Stimulated activated CD4-positive, alpha-beta T cell treated with anti-CD3 and anti-CD28 coated beads, Interleukin-1b, Interleukin-23, amount 100 ng/mL, for 1 hour (primary cell): Measurements from ENCODE around the gene UCN2.

ENCODE experiments used
- DNase-seq, 2 donors: peaks; one replicate each; pipeline ENCODE4 v3.0.0-alpha.2; 2020; ENCODE audit warnings: low read depth in 2 of 2

Gene UCN2, protein sequence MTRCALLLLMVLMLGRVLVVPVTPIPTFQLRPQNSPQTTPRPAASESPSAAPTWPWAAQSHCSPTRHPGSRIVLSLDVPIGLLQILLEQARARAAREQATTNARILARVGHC

DNA sequence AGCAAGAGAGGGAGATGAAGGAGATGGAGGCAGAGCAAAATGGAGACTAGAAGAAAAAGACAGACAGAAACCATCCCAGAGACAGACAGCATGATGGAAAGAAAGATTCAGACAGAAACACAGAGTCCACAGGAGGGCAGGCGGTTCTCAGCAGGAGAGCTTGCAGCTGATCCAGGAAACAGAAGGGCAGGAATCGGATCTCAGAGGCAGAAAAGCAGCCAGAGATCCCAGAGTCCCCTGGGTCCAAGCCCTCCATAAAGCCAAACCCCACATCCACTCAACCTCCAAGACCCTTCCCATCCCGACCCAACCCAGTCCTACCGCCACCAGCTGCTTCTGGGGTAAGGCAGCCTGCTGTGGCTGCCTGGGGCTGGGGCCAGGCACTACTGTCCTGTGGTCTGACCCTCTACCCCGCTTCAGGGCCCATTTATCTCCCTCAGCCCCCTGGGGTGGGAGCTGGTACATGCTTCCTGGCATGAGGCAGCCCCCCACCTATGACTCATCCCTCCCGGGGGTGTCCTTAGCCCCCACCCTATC is at the start of gene UCN2:
Gene UCN2 (minus strand): TSS at position 400 of the 537 bp plus-strand sequence. CDS start 657 bp downstream, outside the sequence.
- no peak for DNase-seq

DNA sequence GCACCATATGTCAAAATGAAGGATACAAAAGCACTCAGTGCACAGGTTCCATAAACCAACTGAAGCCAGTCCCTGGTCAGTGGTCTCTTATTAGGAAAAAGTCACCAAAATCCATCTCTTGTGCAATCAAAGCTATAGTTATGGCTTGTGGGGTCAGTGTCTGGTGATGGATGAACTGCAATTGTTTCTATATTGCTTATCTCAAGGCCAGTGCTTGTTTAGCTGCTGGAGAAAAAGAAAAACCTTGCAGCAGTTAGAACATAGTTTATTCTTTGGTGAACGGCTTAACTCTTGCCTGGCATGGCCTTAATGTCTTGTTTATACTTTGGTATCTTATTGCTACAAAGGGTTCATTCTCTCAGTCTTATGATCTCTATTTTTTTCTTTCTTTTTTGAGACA is 48.7 kb upstream of the UCN2 start:
- no peak for DNase-seq

DNA sequence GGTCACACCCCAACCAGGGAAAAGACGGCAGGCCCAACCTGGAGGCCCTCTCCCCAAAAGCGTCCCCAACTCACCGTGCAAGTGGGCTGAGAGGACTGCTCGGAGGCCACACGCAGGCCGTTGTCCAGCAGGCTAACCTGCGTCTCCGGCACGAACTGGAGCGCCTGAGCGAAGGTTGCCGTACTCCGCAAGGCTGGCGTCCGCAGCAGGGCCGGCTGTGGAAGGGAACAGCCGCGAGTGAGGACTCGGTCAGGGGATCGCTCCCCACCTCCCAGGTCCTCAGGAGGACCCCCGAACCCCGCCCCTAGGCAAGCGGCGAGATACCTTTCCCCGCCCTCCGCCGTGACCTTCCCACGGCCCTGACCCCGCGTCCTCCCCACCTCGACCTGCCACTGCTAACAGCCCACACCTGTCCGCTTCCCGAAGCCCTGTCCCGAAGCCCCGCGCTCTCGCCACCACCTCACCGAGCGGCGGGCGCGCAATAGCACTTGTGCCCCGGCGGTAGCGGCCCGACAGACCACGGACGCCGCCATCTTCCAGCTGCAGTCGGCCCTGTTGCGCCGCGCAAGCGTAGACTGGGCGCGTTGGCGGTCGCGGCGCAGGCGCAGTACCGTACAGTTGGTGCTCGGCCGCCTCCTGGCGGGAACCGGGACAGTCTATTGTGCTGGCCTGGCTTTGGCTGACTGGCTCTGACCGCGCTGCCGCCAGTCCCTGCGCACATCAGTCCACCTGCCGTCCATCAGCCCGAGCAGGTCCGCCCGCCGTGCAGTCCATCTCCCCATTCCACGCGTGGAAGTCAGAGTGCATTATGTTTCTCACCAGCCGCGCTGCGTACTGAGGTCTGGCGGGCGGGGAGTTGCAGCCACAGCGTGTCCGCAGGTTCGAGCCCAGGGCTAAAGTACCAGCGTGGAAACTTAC is 45.8 kb upstream of the UCN2 start, which contains the start of gene UQCRC1:
Gene UQCRC1 (minus strand): TSS at position 559 of the 918 bp plus-strand sequence. CDS start 26 bp downstream, at position 533.
- DNase-seq: peak; percentile 80 to 82

DNA sequence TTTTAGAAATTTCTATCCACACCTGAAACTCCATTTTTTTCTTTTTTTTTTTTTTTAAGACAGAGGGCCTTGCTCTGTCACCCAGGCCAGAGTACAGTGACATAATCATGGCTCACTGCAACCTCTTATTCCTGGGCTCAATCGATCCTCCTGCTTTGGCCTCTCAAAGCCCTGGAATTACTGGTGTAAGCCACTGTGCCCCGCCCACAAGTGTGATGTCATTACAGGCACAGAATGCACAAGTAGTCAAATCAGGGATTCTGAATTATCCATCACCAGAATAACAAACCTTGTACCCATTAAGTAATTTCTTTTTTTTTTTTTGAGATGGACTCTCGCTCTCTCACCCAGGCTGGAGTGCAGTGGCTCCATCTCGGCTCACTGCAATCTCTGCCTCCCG is 43.9 kb upstream of the UCN2 start:
- no peak for DNase-seq

DNA sequence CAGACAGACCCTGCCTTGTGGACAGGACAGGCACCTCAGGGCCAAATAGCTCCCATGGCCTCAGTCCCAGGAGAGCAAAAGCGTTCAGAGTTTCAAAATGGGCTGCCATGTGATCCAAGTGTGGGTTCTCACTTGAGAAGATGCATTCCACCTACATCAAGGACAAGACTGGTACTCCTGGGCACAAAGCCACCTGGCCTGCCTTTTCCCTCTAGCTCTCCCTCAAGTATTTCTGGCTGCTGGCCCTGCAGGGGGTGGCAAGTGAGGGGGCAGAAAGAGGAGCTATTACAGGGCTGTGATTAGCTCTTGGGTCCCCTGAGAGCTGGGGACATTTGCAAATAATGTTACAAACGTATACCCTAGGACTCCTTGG is 38.0 kb upstream of the UCN2 start:
- no peak for DNase-seq

DNA sequence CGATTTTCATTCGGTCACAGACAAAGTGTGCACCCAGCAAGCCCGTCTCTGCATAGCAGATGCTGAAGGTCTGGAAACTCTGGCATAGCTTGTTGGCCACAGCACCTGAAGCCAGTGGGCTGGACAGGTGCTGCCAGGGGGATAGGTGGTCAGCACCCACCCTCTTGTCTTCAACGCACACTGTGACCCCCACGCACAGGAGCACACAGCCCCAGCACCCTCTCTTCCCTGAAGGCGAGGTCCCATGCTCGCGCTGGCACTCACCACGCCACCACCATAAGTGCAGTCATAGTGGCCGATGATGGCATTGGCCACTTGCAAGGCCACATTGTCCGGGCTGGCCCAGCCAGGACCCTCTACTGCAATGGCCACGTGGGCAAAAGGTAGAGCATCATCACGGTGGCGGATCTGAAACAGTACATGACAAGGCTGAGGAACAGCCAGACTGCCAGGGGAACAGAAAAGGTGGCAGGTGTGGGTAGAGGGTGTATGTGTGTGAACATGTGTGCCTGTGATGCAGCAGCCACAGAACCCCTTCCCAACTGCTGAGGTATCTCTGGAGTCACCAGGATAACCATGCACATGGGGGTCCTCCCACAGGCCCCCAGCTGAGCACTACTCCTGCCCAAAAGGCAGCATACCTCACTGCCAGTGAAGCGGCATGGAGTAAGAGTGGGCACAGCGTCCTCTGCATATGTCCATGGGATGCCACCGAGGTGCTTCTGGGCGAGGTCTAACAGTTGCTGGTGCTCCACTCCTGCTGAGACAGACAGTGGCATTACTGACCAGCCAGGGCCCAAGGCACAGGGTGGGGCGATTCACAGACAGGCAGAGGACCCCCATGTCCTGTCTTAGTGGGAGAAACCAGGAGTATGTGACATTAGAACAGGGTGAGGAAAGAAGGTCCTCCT is 37.4 kb upstream of the UCN2 start:
- no peak for DNase-seq

DNA sequence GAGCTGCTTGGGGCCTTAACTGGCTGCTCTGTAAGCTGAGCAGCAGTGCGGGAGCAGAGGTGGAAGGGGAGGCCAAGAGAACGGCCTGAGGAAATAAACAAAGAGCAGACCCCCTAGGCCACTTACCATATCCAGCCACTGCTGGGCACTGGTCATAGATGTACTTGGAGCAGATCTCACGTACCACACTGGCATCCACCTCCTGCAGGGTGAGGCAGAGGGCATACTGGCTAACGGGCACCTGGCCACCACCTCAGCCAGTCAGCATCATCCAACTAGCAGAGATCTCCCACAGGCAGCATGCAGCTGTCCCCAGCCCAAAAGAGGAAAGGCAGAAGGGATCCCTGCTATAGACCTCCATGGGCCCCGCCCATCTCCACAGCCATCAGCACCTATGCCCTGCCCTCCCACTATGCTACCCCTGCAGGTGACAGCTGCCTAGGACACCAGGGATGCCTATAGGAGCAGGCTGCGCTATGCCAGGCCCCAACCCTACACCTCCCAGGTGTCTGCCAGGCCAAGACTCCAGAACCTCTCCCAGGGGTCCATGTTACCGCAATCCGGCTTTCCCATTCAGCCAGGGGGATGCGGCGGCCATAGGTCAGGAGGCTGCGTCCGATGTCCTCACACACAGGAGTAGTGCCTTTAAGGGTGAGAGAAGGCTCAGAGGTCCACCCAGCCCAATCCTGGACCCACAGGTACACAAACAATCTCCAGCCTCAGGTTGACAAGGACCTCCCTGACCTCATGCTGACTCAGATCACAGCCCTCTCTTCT is 36.1 kb upstream of the UCN2 start:
- no peak for DNase-seq

DNA sequence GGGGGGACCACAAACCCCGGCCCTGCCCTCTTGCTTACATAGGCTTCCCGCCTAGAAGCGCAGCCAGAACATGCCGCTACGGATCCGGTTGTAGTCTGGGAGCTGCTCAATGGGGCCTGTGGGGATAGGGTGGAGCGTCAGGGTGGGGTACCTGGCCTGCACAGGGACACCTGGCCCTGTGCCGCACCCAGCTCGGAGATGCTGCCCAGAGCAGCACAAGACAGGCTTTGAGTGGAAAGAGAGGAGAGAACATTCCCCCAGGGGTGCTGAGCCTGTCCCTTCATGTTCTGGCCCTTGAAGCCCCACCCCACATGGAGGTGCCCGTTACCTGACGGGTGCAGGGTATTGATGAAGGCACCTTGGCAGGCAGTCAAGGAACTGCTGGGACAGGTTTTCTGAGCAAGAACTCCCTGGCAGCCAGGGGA is 35.5 kb upstream of the UCN2 start:
- DNase-seq: no peak

DNA sequence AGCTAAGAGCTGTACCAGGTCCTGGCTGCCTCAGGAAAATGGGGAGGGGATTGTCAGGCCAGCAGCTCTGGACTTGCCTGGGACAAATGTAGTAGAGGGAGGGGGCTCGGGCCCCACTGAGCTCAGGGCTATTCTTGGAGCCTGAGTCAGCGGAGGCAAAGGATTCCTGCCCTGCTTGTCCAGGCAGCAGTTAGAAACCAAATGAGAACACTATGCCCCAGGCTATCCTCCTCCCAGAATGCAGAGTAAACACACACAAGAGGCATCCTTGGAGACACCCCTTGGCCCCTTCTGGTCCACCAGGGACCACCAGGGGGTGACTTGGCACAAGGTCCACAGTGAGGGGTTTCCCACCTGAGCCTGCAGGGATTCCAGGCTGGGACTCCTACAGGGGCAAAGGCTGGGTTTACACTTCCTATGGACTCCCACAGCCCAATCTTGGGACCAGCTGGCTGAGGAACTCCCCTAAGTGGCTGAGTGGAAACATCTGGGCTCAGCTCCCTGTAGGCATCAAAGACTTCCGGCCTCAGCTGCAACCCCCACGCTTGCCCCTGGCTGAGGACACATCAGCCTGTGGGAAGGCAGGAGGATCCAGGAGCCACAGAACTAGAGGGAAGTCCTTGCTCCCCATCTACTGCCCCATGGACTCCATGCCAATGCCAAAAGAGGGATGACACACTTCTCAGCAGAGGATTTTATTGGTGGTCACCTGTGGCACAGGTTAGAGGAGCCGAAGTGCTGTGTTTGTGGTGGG is 34.9 kb upstream of the UCN2 start:
- DNase-seq: no peak

DNA sequence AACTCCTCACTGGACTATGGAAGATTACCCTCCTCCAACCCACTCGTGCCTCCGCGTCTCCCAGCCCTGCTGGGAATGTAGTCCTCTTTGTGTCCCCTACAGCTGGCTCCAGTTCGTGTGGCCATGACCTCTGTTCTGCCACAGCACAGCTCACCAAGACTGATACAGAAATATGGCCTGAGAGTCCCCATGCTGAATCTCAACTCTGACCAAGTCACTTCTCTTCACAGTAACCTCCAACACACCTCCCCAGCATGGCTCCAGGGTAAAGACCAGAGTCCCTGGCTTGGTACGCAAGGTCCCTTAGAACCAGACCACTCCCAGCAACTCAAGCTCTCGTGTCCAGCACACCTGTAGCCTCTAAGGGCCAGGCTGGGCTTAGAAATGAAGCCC is 33.8 kb upstream of the UCN2 start:
- no peak for DNase-seq

DNA sequence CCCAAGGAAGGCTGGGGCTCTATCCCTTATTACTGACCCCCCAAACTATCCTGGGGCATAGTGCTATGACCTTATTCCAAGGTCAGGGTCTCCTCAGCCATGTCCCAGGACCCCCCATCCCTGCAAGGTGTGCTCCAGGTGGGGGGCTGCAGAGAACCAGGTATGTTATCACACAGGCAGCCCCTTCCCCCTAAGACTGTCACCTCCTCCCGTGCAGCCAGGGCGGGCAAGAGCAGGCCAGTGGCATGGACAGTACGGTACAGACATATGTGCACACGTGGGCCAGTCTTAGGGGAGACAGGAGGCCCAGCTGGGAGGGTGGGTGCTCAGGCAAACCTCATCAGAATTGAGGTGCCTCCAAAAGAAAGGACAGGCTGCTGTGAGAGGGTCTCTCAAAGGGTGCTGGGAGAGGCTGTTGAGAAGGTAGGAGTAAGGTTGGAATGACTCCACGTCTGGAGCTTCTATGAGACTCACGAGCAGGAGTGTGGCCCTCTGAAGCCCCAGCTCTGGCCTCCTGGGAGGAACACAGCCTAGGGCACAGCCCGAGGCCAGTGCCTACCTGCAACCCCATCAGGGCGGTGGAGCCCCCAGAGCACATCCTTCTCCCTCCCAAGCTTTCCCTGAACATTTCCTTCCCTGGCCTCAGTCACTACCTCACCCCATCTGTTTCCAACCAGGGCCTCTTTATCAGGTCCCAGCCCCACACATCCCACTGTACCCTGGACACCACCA is 33.3 kb upstream of the UCN2 start:
- no peak for DNase-seq

DNA sequence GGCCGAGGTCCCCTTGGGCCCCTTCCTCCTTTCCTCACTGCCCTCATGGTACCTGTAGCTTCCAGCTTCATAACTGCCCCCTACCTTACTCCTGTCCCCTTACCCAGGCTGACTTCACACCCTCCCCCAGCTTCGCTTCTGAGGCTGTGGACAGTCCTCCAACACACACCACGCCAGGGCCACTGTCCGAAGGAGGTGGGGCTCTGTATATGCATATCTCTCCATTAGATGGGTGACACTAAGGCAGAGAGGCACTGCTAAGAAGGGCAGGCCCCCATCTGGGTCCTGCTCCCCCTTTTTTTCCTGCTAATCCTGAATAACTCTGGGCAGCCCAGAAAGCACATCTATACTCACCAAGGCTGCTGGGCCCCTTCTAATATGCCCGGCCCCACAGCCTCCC is 32.6 kb upstream of the UCN2 start:
- DNase-seq: no peak

DNA sequence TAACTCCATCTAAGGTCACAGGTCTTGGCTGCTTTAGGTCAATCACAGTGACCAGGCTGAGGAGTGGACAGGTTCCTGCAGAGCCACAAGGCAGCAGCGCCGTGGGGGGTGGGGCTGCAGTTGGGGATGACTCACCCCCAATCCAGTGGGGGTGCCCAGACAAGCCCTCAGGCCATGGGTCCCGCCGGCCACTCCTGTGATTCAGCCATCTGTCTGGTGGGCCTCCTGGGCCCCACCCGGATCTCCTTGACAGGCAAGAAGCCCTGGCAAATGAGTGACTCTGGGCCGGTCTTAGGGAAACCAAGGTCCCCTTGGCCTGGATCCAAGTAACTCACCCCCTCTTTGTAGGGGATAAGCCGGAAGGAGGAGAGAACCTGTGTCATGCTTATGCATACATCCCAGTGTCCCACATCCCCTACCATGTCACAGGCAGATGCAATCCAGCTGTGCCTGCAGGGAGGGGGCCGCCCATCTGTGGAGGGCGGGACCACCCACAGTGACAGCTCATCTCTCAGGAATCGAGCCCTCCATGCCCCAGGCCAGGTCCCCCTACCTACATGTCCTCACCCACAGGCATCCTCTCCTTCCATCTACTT is 32.0 kb upstream of the UCN2 start:
- DNase-seq: no peak

DNA sequence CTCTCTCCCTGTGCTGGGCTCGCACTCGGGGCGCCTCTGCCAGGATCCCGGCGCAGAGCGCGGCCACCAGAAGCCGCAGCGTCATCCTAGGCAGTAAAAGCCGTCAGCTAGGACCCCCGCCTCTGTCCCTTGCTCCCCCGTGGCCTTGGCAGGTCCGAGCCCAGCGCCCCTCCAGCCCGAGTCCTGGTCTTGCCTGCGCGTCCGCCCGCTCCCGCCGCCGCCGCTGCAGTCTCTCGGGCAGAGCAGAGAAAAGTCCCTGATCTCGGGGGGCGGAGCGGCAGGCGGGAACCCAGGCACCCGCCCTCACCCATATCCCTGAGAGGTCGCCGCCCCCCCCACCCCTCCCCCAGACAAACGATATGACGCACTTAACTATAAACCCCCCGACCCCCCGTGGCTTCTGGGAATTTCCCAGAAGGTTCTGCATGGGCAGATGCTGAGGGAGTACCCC is 31.5 kb upstream of the UCN2 start, which contains the start of gene COL7A1:
Gene COL7A1 (minus strand): TSS at position 255 of the 451 bp plus-strand sequence. CDS start 170 bp downstream, at position 85.
- no peak for DNase-seq

DNA sequence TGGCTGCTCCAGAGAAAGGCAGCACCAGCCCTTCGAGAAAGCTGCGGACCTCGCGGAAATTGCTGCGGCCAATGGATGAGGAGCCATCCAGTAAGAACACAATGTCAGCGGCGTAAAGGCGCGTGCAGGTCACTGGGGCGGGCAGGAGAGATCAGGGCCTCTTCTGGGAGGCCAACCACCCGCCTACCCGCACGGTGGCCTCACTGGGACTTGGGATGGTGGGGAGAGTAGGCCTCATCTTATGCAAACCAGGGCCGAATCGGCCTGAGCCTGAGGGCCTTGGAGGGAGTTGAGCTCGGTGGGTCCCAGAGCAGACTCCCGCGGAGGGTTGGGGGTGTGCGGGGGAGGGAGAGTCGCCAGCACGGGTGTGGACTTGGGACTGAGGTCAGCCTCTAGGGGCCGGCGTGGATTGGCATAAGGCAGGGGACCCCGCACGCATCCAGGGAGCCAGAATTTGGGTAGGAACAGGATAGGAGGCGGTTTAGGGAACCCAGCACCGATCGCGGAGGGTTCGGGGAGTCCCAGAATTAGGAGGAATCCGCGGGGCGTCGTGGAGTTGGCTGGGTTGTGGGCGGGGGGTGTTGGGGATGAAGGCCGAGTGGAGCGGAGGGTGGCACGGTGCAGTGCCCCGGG is 31.0 kb upstream of the UCN2 start:
- DNase-seq: no peak

DNA sequence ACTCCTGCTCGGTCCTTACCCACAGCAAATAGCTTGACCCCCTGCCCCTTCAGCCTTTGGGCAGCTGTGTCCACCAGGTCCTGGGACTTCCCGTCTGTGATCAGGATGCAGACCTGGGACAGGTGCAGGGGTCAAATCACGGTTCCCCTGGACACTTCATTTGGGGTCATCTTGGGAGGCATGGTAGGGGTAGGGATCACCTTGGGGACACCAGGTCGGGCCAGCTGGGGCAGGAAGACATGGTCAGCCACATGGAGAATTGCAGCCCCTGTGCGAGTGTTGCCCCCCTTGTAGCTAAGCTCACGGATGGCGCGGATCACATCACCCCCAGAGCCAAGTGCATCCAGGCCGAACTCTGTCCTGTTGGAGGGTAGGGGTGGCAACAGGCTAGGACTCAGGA is 29.8 kb upstream of the UCN2 start:
- DNase-seq: no peak

DNA sequence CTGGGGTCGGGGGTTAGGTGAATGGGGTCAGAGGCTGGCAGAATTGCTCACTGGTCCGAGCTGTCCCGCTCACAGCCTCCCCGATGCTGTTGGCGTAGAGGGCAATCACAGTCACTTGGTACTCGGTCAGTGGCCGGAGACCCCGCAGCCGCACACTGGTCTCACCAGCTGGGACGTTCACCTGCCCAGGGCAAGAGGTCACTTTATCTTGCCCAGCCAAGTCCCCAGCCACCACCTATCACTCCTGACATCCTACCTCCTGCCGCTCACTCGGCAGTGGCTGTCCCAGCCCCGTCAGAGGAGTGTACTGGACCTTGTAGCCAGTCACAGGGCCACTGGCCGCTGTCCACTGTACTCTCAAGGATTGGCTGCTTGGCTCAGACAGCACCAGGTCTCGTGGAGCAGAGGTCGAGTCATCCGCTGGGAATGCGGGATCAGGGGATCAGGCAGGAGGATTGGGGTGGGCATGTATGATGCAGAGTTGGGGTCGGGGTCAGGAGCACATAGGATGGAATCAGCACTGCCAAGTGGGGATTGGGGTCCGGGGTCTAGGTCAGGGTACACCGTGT is 29.0 kb upstream of the UCN2 start:
- no peak for DNase-seq

DNA sequence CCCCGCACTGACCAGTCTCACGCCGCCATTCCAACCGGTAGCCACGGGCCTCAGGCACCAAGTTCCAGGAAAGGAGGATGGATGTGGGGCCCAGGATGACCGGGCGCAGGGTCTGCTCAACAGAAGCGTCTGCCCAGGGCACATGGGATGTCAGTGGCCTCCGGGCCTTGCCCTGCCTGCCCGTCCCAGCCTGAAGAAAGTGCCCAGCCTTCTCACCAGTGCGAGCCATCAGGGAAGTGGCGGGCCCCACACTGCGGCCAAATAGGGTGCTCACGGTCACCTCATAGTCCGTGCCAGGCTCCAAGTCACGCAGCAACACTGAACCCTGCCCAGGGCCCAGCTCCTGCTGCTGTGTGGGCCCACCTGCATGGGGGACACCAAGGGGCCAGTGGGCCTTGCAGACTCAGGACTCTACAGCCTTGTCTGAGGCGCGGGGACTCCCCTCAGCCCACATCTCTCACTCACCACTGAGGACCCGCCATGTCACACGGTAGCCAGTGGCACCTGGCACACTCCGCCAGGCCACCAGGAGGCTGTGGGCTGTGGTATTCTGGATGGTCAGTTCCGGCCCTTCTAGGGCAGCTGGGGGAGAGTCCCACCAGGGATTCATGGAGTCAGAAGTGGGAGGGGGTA is 28.4 kb upstream of the UCN2 start:
- no peak for DNase-seq
